CD4-positive, alpha-beta memory T cell (primary cell): ENCODE measurements around the gene NFATC1. TPM values are rescaled to one million over a fixed set of nuclear protein-coding genes. Genes with fewer than 3 reads are reported as not detected.

Source experiments
- CTCF ChIA-PET: fragments of 350-600 bp; sonication (Branson Sonifier 250); formaldehyde crosslinking; loops from one replicate; lab custom pipeline; 2021; ENCODE audit warnings: inconsistent platforms; ENCODE audit not compliant: partially characterized antibody; lab: Charles Lee
- POLR2A ChIA-PET: fragments of 350-600 bp; sonication (Branson Sonifier 250); formaldehyde crosslinking; loops from one replicate; lab custom pipeline; 2021; ENCODE audit not compliant: partially characterized antibody; lab: Charles Lee
- DNase-seq, 5 donors: peaks; one replicate each; pipeline versions ENCODE4 v3.0.0 to v3.0.0-alpha.2; 2020 to 2022; ENCODE audit warnings: mixed read lengths in 1 of 5
- H3K27ac ChIP-seq: one replicate; pipeline ENCODE4 v1.7.0; 2013; ENCODE audit warnings: low read depth, low read length
- H3K27me3 ChIP-seq: 2 replicates; pipeline ENCODE4 v1.7.0; 2013; ENCODE audit warnings: mild to moderate bottlenecking, low read length, moderate library complexity; ENCODE audit not compliant: insufficient read depth
- H3K36me3 ChIP-seq: 2 replicates; pipeline ENCODE4 v1.7.0; 2013; ENCODE audit warnings: mild to moderate bottlenecking, low read length, moderate library complexity; ENCODE audit not compliant: insufficient read depth
- H3K4me1 ChIP-seq: 2 replicates; pipeline ENCODE4 v1.7.0; 2013; ENCODE audit warnings: mild to moderate bottlenecking, low read length, moderate library complexity; ENCODE audit not compliant: insufficient read depth
- H3K4me3 ChIP-seq, 2 donors: one replicate each; pipeline ENCODE4 v1.7.0; 2013; ENCODE audit warnings: low read length in 2 of 2, mild to moderate bottlenecking in 1 of 2
- H3K9me3 ChIP-seq, 2 donors: one replicate each; pipeline ENCODE4 v1.7.0; 2013; ENCODE audit warnings: low read length in 2 of 2, control low read depth in 1 of 2; ENCODE audit not compliant: control insufficient read depth in 1 of 2
- H3K27ac Mint-ChIP-seq, 7 donors: one replicate each; pipeline ENCODE4 v1.8.0; 2020 to 2021; ENCODE audit warnings: mixed read lengths in 7 of 7, mild to moderate bottlenecking in 6 of 7, inconsistent platforms in 3 of 7, moderate library complexity in 3 of 7
- H3K27me3 Mint-ChIP-seq, 2 donors: one replicate each; pipeline ENCODE4 v1.8.0; 2020 to 2021; ENCODE audit warnings: mixed read lengths in 2 of 2
- H3K36me3 Mint-ChIP-seq, 2 donors: one replicate each; pipeline ENCODE4 v1.8.0; 2020 to 2021; ENCODE audit warnings: mixed read lengths in 2 of 2, inconsistent platforms in 1 of 2, mild to moderate bottlenecking in 1 of 2
- H3K4me1 Mint-ChIP-seq, 4 donors: one replicate each; pipeline ENCODE4 v1.8.0; 2020 to 2021; ENCODE audit warnings: mixed read lengths in 4 of 4, mild to moderate bottlenecking in 1 of 4
- H3K4me3 Mint-ChIP-seq, 8 donors: one replicate each; pipeline ENCODE4 v1.8.0; 2020 to 2021; ENCODE audit warnings: mixed read lengths in 8 of 8, mild to moderate bottlenecking in 7 of 8, moderate library complexity in 6 of 8, inconsistent platforms in 3 of 8
- H3K9me3 Mint-ChIP-seq, 8 donors: one replicate each; pipeline ENCODE4 v1.8.0; 2020 to 2021; ENCODE audit warnings: mixed read lengths in 8 of 8, mild to moderate bottlenecking in 5 of 8, inconsistent platforms in 3 of 8, moderate library complexity in 1 of 8
- intact Hi-C: fragments of 100-400 bp; cut with micrococcal nuclease; formaldehyde crosslinking; loops from one replicate; pipeline ENCODE4 v1.15.1; 2023
- polyA plus RNA-seq, 2 donors: library from polyadenylated mRNA; unstranded; fragments of 300-500 nt; fragmentation: Illumina TruSeq; gene quantifications; one replicate each; pipeline ENCODE4 v1.2.3, GENCODE V29; 2021
- total RNA-seq, 2 experiments: library from RNA; stranded (reverse); gene quantifications; one replicate each; pipeline ENCODE4 v1.2.3, GENCODE V29; 2021

The NFATC1 gene
- total and polyA plus RNA-seq, 4 experiments from 2014 or later, result 15.3 to 69.6 (median 54.9) TPM

GRCh38 chr18:79506191-79507075 is 110.7 kb downstream of the NFATC1 start:
- no peaks in the 10 kb centered on the region for H3K36me3 ChIP-seq
- Mint-ChIP-seq H3K27ac (peak overlapping the region; percentile 87 to 92 (median 91)), H3K36me3 (peaks cover 9 to 19% of the 10 kb centered on the region in 2 donors), H3K9me3 (no peaks in the 10 kb centered on the region), H3K4me1 (peaks cover 35 to 73% (median 52%) of the 10 kb centered on the region in 4 donors), H3K27me3 (no peaks in the 10 kb centered on the region), H3K4me3 (peak overlapping the region; percentile 2 to 78 (median 66))
- no peaks in the 10 kb centered on the region for H3K27me3 ChIP-seq
- ChIA-PET CTCF (no interaction called here), POLR2A (interaction anchor here (0.8 to 3.9 kb wide), 8 partner anchors 9 to 110 kb away, joined by 3 to 17 read pairs (median 3); partner anchors contain the start of gene NFATC1)
- no peaks in the 10 kb centered on the region for H3K9me3 ChIP-seq
- H3K27ac ChIP-seq, result peak overlapping the region; percentile 36
- H3K4me1 ChIP-seq, result peaks cover 57% of the 10 kb centered on the region
- no peak for DNase-seq
- intact Hi-C loops, result no loop called here
- no peak overlapping the region for H3K4me3 ChIP-seq

GRCh38 chr18:79507076-79507545 is 111.4 kb downstream of the NFATC1 start:
- no peaks in the 10 kb centered on the region for H3K27me3 ChIP-seq
- POLR2A ChIA-PET, result interaction anchor here (1.2 to 3.9 kb wide), 5 partner anchors 10 to 111 kb away, joined by 3 to 17 read pairs (median 6); partner anchors contain the start of gene NFATC1
- peak overlapping the region; percentile 36 for H3K27ac ChIP-seq
- Mint-ChIP-seq H3K9me3 (no peaks in the 10 kb centered on the region), H3K36me3 (peaks cover 9 to 19% of the 10 kb centered on the region in 2 donors), H3K27me3 (no peaks in the 10 kb centered on the region), H3K4me1 (peaks cover 35 to 68% (median 51%) of the 10 kb centered on the region in 4 donors), H3K4me3 (peak overlapping the region in 7 of 8 donors; percentile 38 to 78 (median 68)), H3K27ac (peak overlapping the region; percentile 87 to 92 (median 91))
- DNase-seq, result peak in 3 of 5 donors; percentile 23 to 48 (median 27)
- H3K9me3 ChIP-seq, result no peaks in the 10 kb centered on the region
- H3K4me1 ChIP-seq, result peaks cover 54% of the 10 kb centered on the region
- H3K36me3 ChIP-seq, result peaks cover 1% of the 10 kb centered on the region
- intact Hi-C loops, result no loop called here
- no peak overlapping the region for H3K4me3 ChIP-seq
- CTCF ChIA-PET, result interaction anchor here (1.1 to 3.1 kb wide), 3 partner anchors 9 to 126 kb away, joined by 5 to 10 read pairs (median 7); no protein-coding TSS in a partner anchor

- H3K4me3 ChIP-seq, result no peak overlapping the region
- Mint-ChIP-seq H3K4me1 (peaks cover 32 to 61% (median 47%) of the 10 kb centered on the region in 4 donors), H3K27ac (peak overlapping the region; percentile 62 to 92 (median 67)), H3K4me3 (peak overlapping the region; percentile 26 to 78 (median 66)), H3K36me3 (peaks cover 9 to 19% of the 10 kb centered on the region in 2 donors), H3K9me3 (no peaks in the 10 kb centered on the region), H3K27me3 (no peaks in the 10 kb centered on the region)
- peak overlapping the region; percentile 36 for H3K27ac ChIP-seq
- intact Hi-C loops, result no loop called here
- peak in 1 of 5 donors; percentile 23 for DNase-seq
- H3K9me3 ChIP-seq, result no peaks in the 10 kb centered on the region
- ChIA-PET CTCF (interaction anchor here (0.8 to 3.1 kb wide), 4 partner anchors 9 to 127 kb away, joined by 3 to 10 read pairs (median 6); no protein-coding TSS in a partner anchor), POLR2A (interaction anchor here (1.2 to 3.9 kb wide), 5 partner anchors 10 to 112 kb away, joined by 3 to 17 read pairs (median 6); partner anchors contain the start of gene NFATC1)
- peaks cover 4% of the 10 kb centered on the region for H3K36me3 ChIP-seq
- H3K4me1 ChIP-seq, result peaks cover 48% of the 10 kb centered on the region
- no peaks in the 10 kb centered on the region for H3K27me3 ChIP-seq
These were observed 112.1 kb downstream of the NFATC1 start for GRCh38 chr18:79507546-79508480.

GRCh38 chr18:79508565-79509535 is 113.1 kb downstream of the NFATC1 start:
- POLR2A ChIA-PET, result interaction anchor here (1.7 to 3.9 kb wide), 2 partner anchors 9 to 14 kb away, joined by 11 to 17 read pairs; no protein-coding TSS in a partner anchor
- Histone ChIP-seq H3K27ac (no peak overlapping the region), H3K4me1 (peaks cover 39% of the 10 kb centered on the region), H3K4me3 (no peak overlapping the region), H3K9me3 (no peaks in the 10 kb centered on the region), H3K36me3 (peaks cover 4% of the 10 kb centered on the region), H3K27me3 (no peaks in the 10 kb centered on the region)
- Mint-ChIP-seq H3K27me3 (no peaks in the 10 kb centered on the region), H3K36me3 (peaks cover 9 to 19% of the 10 kb centered on the region in 2 donors), H3K4me3 (peak overlapping the region in 5 of 8 donors; percentile 29 to 73 (median 35)), H3K27ac (peak overlapping the region; percentile 44 to 92 (median 74)), H3K4me1 (peaks cover 22 to 51% (median 38%) of the 10 kb centered on the region in 4 donors), H3K9me3 (no peaks in the 10 kb centered on the region)
- intact Hi-C loops, result no loop called here
- DNase-seq, result no peak
- CTCF ChIA-PET, result interaction anchor here (0.8 to 3.1 kb wide), 3 partner anchors 15 to 128 kb away, joined by 3 to 10 read pairs (median 7); no protein-coding TSS in a partner anchor

GRCh38 chr18:79509536-79509930 is 113.8 kb downstream of the NFATC1 start:
- peak overlapping the region in 1 of 8 donors; percentile 15 for H3K4me3 Mint-ChIP-seq

More at GRCh38 chr18:79509536-79509930, 113.8 kb downstream of the NFATC1 start:
- intact Hi-C loops, result no loop called here
- Mint-ChIP-seq H3K4me1 (peaks cover 16 to 44% (median 31%) of the 10 kb centered on the region in 4 donors), H3K9me3 (no peaks in the 10 kb centered on the region), H3K27ac (peak overlapping the region in 3 of 7 donors; percentile 44 to 77 (median 55)), H3K36me3 (peaks cover 9 to 20% of the 10 kb centered on the region in 2 donors), H3K27me3 (no peaks in the 10 kb centered on the region)
- H3K4me3 ChIP-seq, result no peak overlapping the region
- no peaks in the 10 kb centered on the region for H3K9me3 ChIP-seq
- H3K27ac ChIP-seq, result no peak overlapping the region
- no peak for DNase-seq
- CTCF ChIA-PET, result interaction anchor here (3.1 kb wide), 1 partner anchor 129 kb away, joined by 10 read pairs; no protein-coding TSS in a partner anchor
- peaks cover 4% of the 10 kb centered on the region for H3K36me3 ChIP-seq
- POLR2A ChIA-PET, result interaction anchor here (3.9 kb wide), 1 partner anchor 14 kb away, joined by 17 read pairs; no protein-coding TSS in a partner anchor
- peaks cover 32% of the 10 kb centered on the region for H3K4me1 ChIP-seq
- H3K27me3 ChIP-seq, result no peaks in the 10 kb centered on the region
